NCI-H2227 (cell line): ENCODE results near the gene SENP1.

Experiments
- DNase-seq: peaks from one replicate; lab custom pipeline; 2025; ENCODE audit not compliant: unreplicated experiment; lab: John Stamatoyannopoulos, UW

SENP1 gene

DNA sequence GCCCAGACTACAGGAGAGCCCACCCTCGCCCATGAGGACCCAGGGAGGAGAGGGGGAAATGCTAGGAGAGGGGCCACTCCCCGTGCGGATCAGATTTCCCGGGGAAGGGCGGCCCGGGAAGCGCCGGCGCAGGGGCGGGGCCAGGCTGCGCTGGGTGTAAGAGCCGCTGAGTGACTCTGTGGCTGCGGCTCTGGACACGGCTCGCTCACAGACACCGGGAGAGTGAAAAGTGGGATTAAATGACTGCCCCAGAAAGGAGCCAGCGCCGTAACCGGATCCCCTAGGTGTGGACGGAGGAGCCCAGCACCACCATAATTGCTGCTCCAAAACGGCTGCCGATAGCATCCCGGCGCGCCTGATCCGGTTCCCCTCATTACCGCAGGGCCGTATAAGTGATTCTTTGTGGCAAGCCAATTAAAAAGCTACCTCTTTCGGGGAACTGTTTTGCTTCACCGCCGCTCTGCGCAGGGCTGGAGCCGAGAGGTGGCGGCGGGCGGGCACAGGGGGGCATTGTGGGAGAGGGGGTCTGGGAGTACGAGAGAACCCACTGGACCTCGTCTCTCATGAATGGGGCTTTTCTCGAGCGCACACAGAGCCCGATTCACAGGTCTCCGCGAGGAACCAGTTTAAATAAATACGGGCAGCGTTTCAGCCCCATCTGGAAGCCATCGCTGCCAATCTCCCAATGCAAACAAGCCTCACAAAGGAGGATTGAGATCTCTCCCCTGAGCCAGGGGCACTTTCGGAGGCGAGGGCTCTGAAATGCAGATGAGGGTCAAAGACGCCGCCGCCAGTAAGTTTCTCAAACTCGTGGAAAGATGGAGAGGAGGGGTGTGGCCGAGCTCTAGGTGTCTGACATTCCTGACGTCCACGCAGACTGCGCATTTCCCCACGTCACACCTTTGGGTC, 104.1 kb downstream of the SENP1 start:
- DNase-seq, result peak; percentile 30

DNA sequence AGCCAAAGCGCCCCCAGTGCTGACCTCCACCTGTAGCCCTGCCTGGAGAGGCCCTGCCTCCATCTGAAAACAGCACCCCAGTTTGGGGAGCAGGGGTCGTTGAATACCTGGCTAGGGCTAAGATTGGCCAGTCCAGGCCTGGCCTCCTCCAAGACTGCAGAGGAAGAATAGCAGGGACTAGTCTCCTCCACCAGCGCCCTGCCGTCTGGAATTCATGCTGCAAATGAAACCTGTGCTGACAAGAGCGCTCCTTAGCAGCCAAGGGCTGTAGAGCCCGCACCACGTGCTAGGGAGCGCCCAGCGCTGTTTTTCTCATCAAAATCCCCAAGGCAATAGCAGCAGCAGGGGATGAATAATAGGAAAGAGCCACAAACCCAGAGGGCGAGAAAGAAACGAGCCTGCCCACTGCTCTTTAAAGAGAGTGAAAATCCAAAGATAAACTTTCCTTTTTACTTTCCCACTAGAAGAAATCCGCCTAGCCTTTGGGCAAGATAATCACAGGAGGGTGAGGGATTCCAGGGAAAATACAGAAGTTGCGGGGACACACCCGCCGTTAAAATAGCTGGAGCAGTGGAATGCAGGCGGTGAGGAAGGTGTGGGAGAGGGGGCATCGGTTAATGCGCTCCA, 104.9 kb downstream of the SENP1 start:
- peak; percentile 69 for DNase-seq

DNA sequence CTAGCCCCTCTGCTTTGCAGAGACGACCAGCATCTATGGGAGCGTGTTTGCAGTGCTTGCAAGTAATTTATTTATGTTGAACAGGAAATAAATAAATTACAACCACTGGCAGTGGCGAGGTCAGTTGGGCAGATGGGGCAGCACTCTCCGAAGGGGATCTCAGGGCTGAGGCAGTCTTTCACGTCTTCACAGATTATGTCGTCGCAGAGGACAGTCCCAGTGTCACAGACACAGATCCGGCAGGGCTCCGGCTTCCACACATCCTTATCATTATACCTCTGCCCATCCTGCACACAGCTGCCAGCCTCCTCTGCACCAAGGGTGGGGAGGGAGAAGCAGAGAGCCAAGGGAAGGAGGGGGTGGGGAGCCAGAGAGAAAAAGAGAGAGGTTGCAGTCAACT, 106.1 kb downstream of the SENP1 start:
- DNase-seq, result no peak

DNA sequence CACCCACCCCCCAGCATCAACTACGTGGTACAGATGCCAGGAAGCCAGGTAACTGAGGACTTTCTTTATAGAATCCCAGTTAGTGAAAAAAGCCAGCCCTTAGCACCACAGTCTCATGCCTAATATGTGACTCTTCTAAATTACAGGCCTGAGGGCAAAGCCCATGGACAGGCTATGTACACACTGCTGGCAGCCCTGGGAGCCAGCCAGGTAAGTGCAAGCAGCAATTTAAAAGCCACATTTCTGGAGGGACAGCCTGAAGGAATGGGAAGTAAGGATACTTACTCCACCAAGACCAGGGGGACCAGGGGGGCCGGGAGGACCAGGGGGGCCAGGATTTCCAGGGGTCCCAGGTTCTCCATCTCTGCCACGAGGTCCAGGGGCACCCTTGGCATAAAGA, 108.6 kb downstream of the SENP1 start:
- DNase-seq, result no peak

DNA sequence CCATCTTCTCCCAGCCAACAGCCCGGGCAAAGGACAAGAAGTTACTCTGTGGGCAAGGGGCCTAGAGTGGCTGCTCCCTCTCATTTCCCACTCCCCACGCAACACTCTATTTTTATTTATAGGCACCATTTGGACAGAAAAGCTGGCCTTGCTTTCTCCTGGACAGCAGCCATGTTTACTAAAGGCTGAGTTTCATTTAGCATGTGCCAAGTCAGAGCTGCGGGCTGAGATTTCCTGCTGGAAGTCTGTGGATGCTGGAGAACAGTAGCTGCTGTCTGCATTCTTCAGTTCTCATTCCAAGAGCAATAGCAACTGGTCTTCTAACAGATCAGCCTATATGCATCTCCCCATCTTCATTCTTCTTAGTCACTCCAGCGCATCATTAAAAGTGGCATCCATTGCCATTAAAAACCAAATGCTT, 109.9 kb downstream of the SENP1 start:
- DNase-seq, result no peak

DNA sequence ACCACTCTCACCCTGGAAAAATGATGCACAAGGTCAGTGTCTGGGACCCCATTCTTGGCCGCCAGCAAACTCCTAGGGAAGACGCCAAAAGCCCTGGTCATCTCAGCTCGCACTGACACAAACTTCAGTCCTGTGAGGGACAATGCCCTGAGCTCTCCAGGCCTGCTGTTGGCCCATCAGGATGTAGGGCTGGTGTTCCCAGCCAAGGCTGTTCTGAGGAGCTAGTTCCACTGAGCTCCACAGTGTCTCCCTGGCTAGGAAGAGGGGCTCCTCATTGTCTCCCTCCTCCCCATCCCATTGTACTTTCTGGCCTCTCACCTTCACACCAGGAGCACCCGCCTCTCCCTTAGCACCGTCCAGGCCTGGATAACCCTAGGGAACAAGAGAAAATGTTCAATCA, 112.4 kb downstream of the SENP1 start:
- no peak for DNase-seq
